Measurements from ENCODE around the gene ARL15. TPM values are rescaled to one million over a fixed set of nuclear protein-coding genes. Genes with fewer than 3 reads are reported as not detected.

The ARL15 gene
- total and polyA plus RNA-seq, 2 of the 8 experiments (the other 6 are each of a cell fraction or from before 2014, with no cell fraction given), result 9.9 to 21.2 TPM

GRCh38 chr5:54103871-54104270 is 206.5 kb downstream of the ARL15 start:
- no peak overlapping the region for H4K8ac ChIP-seq (ENCODE audit: extremely low read depth, insufficient read depth, low read length)
- FAIRE-seq, result no peak
- no peak overlapping the region for H3K4me3 ChIP-seq (ENCODE audit: extremely low read depth in 1 of 4, insufficient read depth in 2 of 4, low read depth in 3 of 4, low read length in 4 of 4)
- no peak overlapping the region for H3K56ac ChIP-seq (replicated peaks; ENCODE audit: insufficient read length, low read depth, low read length)
- no peak overlapping the region for H2BK120ac ChIP-seq (replicated peaks; ENCODE audit: low read depth, low read length)
- no peak overlapping the region for H3K27ac ChIP-seq (ENCODE audit: low read depth, low read length)
- CTCF ChIA-PET (ENCODE audit: partially characterized antibody), result no interaction called here
- no peak overlapping the region for H3K4ac ChIP-seq (replicated peaks; ENCODE audit: insufficient read length, low read depth, low read length)
- peaks cover 0 to 3% (median 1%) of the 10 kb centered on the region in 4 experiments; a peak in 1 of 7 replicates for H3K4me1 ChIP-seq (replicated peaks in 1 of 4; ENCODE audit: control insufficient read depth in 3 of 4, insufficient read depth in 4 of 4, low read length in 3 of 4)
- POLR2A ChIA-PET (ENCODE audit: partially characterized antibody), result no interaction called here
- H3K27me3 ChIP-seq (replicated peaks in 1 of 4; ENCODE audit: control insufficient read depth in 3 of 4, extremely low read depth in 1 of 4, insufficient read depth in 3 of 4, low read length in 3 of 4), result no peaks in the 10 kb centered on the region
- no peak overlapping the region for H2BK20ac ChIP-seq (ENCODE audit: low read length)
- H3K36me3 ChIP-seq (ENCODE audit: control insufficient read depth in 2 of 4, insufficient read depth in 4 of 4, low read length in 3 of 4), result no peaks in the 10 kb centered on the region
- no peak overlapping the region for H4K91ac ChIP-seq (replicated peaks; ENCODE audit: insufficient read length, low read length)
- H4K20me1 ChIP-seq (replicated peaks in 1 of 2; ENCODE audit: control insufficient read depth in 1 of 2, insufficient read depth in 2 of 2, low read length in 2 of 2), result no peaks in the 10 kb centered on the region
- no peaks in the 10 kb centered on the region for H3K79me1 ChIP-seq (ENCODE audit: low read depth, low read length)
- H3K23ac ChIP-seq (ENCODE audit: insufficient read length), result no peak overlapping the region
- H2AK5ac ChIP-seq (ENCODE audit: low read depth, low read length), result no peak overlapping the region
- H3K9ac ChIP-seq (replicated peaks in 1 of 4; ENCODE audit: extremely low read depth in 1 of 4, low read depth in 3 of 4, low read length in 3 of 4), result no peak overlapping the region
- H2AFZ ChIP-seq (ENCODE audit: low read length), result no peak overlapping the region
- no peak overlapping the region for H3K4me2 ChIP-seq (ENCODE audit: insufficient read depth in 1 of 2, low read depth in 2 of 2, low read length in 2 of 2)
- TF ChIP-seq SAP30 (IDR thresholded peaks at IDR 0.05; ENCODE audit: insufficient read depth, insufficient replicate concordance, low read length) (no peak), HDAC6 (IDR thresholded peaks at IDR 0.05; ENCODE audit: low read depth, low read length) (no peak), CTBP2 (IDR thresholded peaks at IDR 0.05; ENCODE audit: borderline replicate concordance, insufficient read depth, insufficient read length, low read length) (no peak), YY1 (IDR thresholded peaks at IDR 0.05; ENCODE audit: low read depth, low read length) (no peak), RXRA (IDR thresholded peaks at IDR 0.05; ENCODE audit: insufficient read depth, low read depth, low read length) (no peak), HDAC2 (IDR thresholded peaks at IDR 0.05; ENCODE audit: borderline replicate concordance in 1 of 2, low read depth in 2 of 2, low read length in 2 of 2) (no peak), CHD1 (IDR thresholded peaks at IDR 0.05; ENCODE audit: low read depth, low read length) (no peak), SIX5 (IDR thresholded peaks at IDR 0.05; ENCODE audit: low read depth, low read length) (no peak), SUZ12 (IDR thresholded peaks at IDR 0.05; ENCODE audit: low read length) (no peak), JUN (IDR thresholded peaks at IDR 0.05; ENCODE audit: low read depth, low read length) (no peak), SP2 (IDR thresholded peaks at IDR 0.05; ENCODE audit: low read length) (no peak), SRF (IDR thresholded peaks at IDR 0.05; ENCODE audit: low read depth, low read length) (no peak), CHD2 (IDR thresholded peaks at IDR 0.05; ENCODE audit: low read length) (no peak), BACH1 (IDR thresholded peaks at IDR 0.05; ENCODE audit: low read length) (no peak), TBP (IDR thresholded peaks at IDR 0.05; ENCODE audit: low read depth, low read length) (no peak), CREB1 (IDR thresholded peaks at IDR 0.05) (no peak), TCF12 (IDR thresholded peaks at IDR 0.05; ENCODE audit: low read depth, low read length) (no peak)
- no peaks in the 10 kb centered on the region for H3K23me2 ChIP-seq (ENCODE audit: low read depth, low read length)
- no peak overlapping the region for H2BK12ac ChIP-seq (ENCODE audit: low read depth, low read length)
- no peak overlapping the region for H3K18ac ChIP-seq (ENCODE audit: extremely low read depth, low read length)
- 71% methylated on average over 1 of the region's 1 CpG; no CpG with 5 or more reads in 1 of the 2 experiments for WGBS, 2 experiments (ENCODE audit: extremely low coverage in 1 of 2, insufficient coverage in 1 of 2, insufficient read length in 1 of 2, insufficient replicate concordance in 2 of 2, low coverage in 1 of 2, low lambda C conversion rate in 2 of 2, missing lambda C conversion rate in 1 of 2)
- no peaks in the 10 kb centered on the region for H3K79me2 ChIP-seq (ENCODE audit: control insufficient read depth in 1 of 2, insufficient read depth in 2 of 2, low read length in 2 of 2)
- no peak overlapping the region for H2BK15ac ChIP-seq (ENCODE audit: low read length)
- no peak overlapping the region for H4K5ac ChIP-seq (ENCODE audit: insufficient read length, low read depth, low read length)
- no peaks in the 10 kb centered on the region for H3K9me3 ChIP-seq (ENCODE audit: insufficient read depth in 2 of 2, low read depth in 1 of 2, low read length in 1 of 2)
- DNase-seq (ENCODE audit: low read depth in 1 of 2, low spot score in 2 of 2), result no peak
- H3K14ac ChIP-seq (ENCODE audit: insufficient read length), result no peak overlapping the region
- no peak overlapping the region for H2BK5ac ChIP-seq (ENCODE audit: low read depth, low read length)

Data from H1 (cell line).